HG03354 (cell line): ENCODE results near the gene CDC7.
"Not testable (repeated sequence)": the region's sequence is repeated elsewhere in the genome, so short reads cannot be mapped to it uniquely, and the experiment has no call there.

Source experiments
- ATAC-seq: cut with Tn5 transposase; IDR thresholded peaks from one replicate; pipeline ENCODE4 v1.9.1; 2021; ENCODE audit warnings: mild to moderate bottlenecking; ENCODE audit not compliant: unreplicated experiment, poor library complexity, severe bottlenecking

CDC7 gene

DNA sequence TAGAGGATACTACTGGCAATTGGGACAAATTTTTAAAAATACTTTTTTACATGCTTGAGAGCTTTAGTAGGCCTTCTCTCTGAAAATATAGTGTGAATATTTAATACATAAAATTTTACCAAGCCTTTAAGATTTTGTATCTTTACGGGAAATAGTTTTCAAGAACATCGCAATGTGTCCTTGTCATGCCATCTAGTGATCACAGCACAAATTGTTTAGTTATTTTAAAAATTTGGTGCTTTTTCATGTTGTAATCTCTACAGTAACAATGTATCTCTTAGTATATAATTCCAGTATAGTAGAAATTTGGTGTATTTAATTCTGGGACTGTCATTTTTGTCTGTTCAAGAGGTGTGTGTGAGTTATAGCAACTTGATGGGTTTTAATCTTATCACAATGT, 6.7 kb downstream of the CDC7 start:
- ATAC-seq: no peak

GRCh38 chr1:91510754-91511153, 10.1 kb downstream of the CDC7 start:
- ATAC-seq: no peak

DNA sequence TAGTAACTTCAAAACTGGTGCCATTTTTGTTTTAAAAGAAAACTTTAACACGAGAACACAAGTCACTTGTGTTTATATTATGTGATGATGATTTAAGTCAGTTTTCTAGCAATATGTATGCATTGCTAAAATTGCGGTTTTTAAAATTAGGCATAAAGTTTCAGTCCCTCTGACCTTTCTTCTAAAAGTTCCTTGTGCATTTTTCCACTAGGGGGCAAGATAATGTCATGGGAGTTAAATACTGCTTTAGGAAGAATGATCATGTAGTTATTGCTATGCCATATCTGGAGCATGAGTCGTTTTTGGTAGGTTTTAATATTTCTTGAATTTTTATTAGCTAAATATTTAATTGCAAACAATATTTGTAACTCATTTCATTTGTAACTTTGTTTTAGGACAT, 10.7 kb downstream of the CDC7 start:
- ATAC-seq: no peak

DNA sequence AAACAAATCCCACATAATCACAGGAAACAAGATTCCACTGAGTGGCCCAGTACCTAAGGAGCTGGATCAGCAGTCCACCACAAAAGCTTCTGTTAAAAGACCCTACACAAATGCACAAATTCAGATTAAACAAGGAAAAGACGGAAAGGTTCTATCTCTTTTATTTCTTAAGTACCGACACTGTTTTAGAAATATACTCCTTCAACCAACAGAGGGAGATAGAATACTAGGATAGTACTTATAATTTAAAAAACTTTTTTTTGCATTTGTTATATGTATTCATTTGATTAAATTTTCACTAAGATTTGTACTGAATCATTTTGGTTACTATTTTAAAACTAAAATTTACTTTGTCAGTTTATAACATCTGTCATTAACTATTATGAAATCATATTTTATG, 12.5 kb downstream of the CDC7 start:
- no peak for ATAC-seq

- no peak for ATAC-seq
These were observed 13.1 kb downstream of the CDC7 start for GRCh38 chr1:91513706-91514105.

DNA sequence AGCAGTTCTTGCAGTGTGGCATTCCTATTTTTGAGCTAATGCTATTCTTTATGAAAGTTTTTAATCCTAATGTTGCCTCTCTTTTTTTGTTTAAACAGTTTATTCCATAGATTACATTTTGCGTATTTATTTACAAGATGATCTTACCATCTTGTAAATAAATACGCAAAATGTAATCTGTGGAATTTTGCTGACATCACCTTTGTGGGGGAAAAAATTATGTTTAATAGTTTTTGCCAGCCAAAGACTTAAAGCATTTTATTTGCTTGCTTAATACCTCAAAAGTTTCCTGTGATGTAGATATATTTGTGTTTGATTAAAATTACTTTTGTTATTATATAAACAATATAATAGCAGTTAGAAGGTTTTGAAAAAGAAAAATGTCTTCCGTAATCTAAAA, 15.3 kb downstream of the CDC7 start:
- no peak for ATAC-seq

DNA sequence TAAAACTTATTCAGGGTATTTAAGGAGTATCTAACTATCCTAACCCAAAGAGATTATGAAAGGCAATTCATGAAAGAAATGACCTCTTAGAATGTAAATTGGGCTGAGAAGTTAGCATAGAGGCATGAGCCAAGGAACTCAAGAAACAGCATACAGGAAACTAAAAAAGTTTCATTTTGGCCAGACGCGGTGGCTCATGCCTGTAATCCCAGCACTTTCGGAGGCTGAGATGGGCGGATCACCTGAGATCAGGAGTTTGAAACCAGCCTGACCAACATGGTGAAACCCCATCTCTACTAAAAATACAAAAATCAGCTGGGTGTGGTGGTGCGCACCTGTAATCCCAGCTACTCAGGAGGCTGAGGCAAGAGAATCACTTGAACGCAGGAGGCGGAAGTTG, 16.0 kb downstream of the CDC7 start:
- ATAC-seq: not testable (repeated sequence)

GRCh38 chr1:91519167-91519566, 18.5 kb downstream of the CDC7 start:
- ATAC-seq: not testable (repeated sequence)

DNA sequence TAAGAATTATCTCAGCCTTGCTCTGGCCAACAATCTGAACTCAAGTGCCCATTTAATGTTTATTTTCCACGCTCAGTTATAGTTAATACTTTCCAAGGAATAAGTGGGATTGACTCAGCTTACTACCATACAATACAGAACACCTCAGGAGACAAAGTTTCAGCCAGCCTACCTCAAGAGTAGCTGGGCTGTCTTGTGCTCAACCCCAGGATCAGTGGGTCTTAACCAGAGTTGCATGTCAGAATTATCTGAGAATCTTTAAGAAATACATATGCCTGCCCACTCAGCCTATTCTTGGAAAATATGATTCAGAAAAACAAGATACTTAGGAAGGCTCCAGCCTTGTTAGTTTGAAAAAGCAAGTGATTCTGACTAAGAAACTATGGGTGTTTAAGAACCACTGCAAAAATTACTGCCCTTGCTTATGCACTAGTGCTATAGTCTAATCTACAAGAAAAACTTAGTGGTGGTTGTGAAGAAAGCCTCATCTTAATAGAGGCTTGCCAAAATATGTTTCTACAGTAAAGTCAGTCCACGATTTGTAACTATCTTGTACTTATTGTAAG, 20.4 kb downstream of the CDC7 start:
- ATAC-seq: no peak

DNA sequence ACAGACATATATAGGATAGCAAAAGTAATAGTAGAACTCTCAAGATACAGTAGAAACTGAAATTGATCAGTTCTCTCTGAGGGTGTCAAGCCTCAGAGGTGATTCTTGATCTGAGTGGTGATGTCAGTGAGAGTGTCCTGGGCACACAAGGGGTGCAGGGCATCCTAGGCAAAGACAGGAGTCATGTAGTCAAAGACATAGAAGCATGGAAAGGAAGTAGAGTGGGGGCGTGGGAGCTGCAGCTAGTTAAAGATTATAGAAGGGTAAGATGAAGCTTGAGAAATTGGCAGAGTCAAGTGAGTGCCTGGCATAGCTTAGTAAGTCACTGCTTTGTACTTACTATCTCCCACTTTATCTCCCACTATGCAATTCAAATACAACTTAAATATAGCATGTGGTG, 22.8 kb downstream of the CDC7 start:
- ATAC-seq: peak; percentile 98

DNA sequence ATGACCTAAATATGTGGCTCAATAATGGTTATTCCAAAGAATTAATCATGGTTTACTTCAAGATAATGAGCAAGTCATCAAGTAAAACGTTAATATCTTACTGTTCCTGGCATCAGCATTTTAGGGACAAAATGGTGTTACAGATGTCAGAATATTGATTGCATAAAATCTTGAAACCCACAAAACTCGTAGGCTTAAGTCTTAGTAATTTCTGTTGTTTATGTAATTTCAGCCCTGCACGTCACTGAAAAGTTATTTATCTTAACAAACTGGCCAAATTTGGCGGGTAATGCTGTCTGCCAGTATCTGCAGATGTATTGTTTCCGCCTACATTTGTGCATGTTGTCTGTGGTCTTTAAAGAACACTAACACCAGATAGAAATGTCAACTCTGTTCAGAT, 25.8 kb downstream of the CDC7 start:
- no peak for ATAC-seq

- no peak for ATAC-seq
These were observed 26.7 kb downstream of the CDC7 start for GRCh38 chr1:91527266-91527765.

GRCh38 chr1:91527781-91528180, 27.1 kb downstream of the CDC7 start:
- ATAC-seq: no peak

- ATAC-seq: no peak
These were observed 29.2 kb downstream of the CDC7 start for GRCh38 chr1:91529856-91530255.

GRCh38 chr1:91533361-91534024, 32.8 kb downstream of the CDC7 start:
- ATAC-seq: no peak

- no peak for ATAC-seq
These were observed 34.8 kb downstream of the CDC7 start for GRCh38 chr1:91535441-91535840.

DNA sequence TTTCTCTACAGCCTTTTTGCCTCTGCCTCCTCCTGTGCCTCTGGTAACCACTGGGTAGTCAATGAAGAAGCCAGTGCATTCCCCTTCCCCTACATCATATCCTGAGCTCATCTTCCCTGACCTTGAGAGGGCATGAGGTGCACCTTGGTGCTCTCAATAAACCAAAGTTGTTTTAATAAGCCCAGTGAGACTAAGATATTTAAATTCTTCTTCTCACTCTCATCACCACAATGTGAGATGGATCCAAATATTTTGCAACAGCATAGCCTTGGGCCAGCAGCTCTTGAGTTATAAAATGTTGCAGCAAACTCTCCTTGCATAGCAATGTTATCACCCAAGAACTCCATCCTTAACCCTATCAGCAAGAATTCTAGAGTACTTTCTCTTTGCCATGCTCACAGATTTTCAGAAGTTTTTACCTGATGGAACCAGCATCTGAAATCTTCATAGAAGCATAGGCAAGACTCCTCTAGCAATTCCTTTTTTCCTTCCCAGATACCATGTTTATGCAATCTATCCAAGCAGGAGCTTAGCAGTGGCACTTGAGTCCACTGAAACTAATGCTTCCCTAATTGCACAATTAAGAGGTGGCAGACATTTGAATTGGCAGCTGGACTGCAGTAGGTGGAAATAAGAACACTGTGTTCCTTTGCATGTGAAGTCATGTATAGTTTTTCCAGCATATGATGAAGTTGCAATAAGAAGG, 36.8 kb downstream of the CDC7 start:
- ATAC-seq: no peak

GRCh38 chr1:91537987-91538304, 37.3 kb downstream of the CDC7 start:
- no peak for ATAC-seq

GRCh38 chr1:91540910-91541309, 40.3 kb downstream of the CDC7 start:
- no peak for ATAC-seq

DNA sequence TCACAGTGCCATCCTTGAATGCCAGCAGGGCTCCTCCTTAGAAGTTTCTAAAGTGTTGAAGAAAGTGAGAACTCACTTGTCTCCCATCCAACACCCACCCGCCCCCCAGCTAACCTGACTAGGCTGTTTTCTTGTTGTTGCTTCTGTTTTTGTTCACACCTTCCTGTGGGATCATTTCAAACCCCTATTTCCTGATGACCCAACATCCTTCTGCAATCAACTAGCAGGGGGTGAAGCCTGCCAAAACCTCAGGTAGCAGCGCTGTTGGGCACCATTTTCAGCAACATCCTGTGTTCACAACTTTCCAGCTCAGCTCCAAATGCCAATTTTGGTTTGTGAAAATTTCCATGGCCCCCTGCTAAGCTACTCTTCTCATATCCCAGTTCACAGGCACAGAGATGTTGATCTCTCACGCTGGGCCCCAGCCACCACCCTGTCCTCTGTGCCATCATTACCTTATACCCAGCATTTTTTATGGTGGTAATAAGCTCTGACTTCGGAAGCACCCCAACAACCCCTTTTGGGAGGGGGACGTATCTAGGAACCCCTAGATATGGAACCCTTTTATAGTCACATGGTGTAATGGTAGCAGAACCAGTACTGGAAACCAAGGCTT, 41.4 kb downstream of the CDC7 start:
- no peak for ATAC-seq
